HG03442 (cell line): ENCODE measurements around the gene ALDH1A3.

Experiments used
- ATAC-seq: cut with Tn5 transposase; IDR thresholded peaks from one replicate; pipeline ENCODE4 v1.9.1; 2021; ENCODE audit warnings: mild to moderate bottlenecking, moderate library complexity; ENCODE audit not compliant: unreplicated experiment

ALDH1A3 gene

DNA sequence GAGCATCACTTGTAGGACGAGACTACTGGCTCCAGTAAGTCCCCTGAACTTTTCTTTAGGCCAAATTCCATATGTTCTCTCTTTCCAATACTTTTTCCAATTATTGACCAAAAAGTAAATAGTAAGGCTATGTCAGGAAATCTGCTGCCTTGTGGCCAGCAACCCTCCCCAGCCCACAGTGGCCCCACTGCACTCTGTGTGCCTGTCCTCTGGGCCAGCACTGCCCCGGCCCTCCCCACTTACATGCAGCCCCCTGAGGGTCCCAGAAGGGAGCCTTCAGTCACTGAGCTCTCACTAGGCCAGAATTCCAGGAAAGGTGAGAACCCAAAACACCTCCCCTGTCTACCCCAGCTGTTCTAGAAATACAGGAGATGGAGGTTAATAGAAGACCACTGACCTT is 21.3 kb upstream of the ALDH1A3 start:
- no peak for ATAC-seq

DNA sequence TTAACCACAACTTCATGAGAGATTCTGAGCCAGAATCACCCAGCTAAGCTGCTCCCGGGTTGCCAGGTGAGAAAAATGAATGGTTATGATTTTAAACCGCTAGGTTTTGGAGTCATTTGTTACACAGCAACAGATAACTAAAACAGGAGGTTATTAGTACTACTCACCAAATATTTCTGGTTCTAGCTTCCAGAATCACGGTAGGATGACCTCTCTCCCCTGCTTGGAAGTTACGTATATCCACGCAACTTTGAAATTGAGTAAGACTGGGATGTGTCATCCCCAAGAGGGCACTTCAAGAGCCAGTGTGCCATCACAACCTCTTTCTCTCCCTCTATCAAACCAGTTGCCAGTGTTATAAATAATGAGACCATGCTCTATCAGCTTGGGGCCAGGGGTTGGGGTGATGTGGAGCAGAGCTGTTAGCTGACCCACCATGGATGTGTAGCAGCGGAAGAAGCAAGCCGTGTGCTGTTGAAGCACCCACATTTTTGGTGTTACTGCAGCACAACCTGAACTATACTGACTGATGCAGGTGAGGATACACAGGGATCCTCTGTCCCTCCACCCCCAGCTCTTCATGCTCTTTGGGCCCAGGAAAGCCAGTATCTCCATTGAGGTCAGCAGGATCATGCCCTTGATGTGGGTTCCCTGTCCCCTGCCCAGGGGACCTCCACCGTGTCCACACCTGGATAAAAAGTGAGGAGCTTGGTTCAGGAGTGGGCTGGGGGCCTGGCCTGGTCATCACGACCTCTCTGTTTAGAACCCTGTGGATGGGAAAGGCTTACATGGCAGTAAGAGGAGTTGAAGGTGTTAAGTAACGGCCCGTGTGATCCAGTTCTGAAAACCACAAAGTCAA is 19.4 kb upstream of the ALDH1A3 start:
- ATAC-seq: no peak

DNA sequence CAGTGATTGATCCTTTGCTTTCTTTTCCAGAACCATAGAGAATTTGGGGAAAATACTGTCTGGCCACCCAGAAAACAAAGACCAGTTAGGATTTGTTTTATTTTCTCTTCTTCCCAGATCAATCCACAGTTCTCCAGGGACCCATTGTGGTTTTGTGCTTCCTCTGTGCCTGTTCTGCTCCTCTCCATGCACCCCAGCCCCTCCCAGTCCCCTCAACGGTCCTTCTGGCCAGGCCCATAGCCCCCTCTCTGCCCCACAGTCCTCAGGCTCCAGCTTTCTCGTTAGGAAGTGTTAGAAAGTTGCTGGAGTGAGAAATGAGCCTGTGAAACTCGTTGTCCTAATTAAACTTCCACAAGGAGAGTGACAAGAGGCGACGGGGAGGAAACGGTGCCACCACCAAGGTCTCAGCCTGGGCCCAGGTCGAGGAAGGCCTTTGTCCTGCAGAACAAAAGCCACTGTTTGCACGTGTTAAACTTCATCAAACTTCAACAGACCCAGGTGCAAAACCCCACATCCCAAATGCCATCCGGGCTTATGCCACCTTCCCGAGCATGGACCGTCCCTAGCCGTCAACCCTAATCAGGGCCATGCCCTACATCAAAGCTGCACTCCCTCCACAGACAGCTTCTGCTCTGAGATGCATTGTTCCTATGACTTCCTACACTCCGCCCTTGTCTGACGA is 18.7 kb upstream of the ALDH1A3 start:
- ATAC-seq: no peak

DNA sequence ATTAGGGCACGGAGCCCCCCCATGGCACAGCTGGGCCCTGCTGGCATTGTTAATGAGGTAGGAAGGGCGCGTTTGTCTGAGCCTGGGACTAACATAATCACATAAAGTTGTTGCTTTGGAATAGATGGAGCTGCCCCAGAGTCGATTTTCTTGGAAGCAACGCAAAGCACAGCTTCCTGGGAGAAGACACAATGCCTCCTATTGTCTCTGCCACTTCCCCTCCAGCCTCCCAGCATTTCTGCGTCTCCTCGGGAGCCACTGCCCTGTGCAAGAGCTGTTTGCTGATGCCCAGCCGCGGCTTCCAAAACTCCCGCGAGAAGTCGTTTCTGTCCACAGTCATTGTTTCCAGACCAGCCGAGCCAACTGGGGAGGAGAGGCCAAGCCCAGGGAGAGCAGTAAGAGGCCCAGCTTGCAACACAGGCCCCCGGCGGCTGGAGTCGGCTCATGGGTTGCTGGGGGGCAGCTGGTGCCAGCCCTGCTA is 18.1 kb upstream of the ALDH1A3 start:
- ATAC-seq: no peak

DNA sequence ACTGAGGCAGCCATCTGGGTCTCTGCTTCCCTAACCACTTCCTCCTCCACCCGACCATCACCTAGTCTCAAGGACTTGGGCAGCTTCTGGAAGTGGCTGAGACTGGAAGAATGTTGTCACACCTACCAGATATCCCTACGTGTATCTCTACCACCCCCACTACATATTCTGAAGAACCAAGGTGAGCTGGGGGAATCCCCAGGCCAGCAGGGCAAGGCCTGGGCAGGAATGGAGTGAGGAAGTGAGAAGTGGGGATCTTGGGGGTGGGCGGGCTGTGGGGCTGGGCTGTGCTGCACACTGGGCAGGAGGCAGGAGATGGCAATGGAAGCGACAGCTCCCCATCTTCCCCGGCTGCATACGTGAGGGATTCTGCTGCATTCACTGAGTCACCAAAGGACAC is 17.5 kb upstream of the ALDH1A3 start:
- no peak for ATAC-seq

DNA sequence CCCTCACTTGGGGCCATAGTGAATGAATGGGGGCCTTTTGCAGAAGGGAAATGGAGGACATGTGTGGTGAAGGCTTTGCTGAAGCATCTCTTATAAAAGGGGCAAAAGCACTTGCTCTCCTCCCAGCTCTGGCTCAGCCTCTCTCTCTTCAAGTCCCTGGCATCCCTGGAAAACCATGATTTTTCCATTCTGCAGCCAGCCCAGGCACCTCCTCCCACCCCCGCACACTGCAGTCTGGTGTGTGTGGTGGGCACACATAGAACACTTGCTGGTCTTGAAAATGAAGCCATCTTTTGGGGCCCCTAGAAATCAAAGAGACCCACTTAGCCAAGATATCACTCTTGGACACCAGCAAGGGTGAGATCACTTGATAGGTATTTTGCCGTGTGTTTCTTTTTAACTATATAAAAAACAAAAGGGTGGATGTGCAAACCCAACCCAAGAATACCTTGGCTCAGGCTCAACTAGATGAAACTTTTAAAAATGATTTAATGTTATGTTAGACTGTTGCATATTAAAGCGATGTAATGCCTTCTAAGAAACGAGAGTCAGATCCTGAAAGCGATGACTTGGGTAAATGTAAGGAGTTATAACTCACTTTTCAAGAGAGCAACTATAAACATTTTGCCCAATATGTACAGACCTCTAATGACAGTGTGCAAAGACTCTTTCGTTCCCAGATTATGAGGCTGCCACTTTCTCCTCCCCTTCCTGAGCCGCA is 16.4 kb upstream of the ALDH1A3 start:
- no peak for ATAC-seq

DNA sequence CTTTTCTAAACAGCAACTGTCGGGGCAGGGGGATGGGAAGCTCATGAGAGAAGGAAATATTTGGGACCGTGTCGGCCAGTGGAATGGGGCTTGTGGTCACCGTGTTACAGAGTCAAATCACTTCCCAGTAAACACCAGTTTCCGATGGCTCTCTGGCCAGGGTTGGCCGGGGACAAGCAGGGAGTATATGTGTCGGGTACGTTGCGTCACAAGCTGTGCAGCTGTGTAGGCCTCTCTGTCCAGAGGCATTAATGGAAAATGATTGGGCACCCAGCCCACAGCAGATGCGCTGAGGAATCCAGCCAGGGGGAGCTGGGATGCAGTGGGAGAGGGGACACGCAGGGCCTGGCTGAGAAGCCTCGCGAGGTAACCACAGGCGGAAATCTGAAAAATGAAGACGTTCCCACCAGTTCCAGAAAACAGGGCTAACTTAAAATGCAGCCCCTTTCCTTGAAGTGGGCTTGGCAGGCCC is 15.8 kb upstream of the ALDH1A3 start:
- no peak for ATAC-seq

DNA sequence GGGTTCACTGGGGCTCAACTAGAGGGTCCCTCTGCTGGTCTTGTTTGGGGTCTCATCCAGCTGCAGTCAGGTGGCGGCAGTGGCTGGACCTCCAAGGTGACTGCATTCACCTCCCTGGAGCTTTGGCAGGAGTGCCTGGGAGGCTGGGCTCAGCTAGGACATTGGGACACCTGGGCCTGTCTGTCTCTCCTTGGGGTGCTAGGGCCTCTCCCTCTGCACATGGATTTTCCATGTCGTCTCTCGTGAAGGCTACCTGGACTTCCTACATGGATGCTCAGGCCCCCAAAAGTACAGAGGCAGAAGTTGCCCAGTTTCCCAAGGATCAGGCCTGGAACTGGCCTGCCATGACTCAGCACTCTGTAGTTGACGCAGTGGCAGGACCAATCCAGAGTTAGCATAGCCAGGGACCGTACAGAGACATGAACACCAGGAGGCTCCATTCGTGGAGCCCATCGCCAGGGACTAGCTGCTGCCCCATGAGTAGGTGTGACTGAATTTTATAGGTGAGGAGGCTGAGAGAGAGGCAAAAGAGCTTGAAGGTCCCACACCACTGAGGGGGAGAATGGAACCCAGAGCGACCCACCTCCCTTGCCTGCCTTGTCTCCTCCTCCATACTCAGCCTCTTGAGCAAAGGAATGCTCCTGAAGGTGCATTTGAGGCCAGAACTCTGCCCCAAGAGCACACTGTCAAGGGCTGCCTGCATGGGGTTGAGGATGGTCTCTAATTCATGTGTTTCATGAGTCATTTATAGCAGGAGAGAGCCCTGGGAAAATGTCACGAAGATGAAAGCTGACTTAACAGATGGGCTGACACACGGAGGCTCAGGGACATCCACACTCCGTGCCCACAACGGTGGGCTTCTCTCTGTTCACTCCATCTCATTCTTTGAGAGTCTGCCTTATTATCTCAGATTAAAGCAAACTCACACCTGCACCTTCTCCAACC is 13.0 kb upstream of the ALDH1A3 start:
- ATAC-seq: no peak

DNA sequence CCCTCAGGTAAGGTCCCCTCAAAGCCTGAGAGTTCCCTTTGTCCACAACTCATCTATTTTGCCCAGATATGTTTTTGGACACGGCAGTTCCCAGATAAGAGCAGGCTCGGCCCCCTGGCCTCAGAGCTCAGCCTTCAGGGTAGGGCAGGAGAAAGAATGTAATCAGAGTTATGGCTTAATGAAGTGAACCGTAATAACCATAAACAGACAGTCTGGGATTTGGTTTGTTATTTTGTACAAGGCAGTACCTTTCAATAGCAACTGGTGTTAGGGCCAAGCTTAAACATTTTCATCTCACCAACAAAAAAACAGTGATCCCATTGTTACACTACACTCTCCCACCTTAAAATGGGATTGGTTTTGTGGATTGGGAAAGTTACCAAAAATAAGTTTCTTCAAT is 12.2 kb upstream of the ALDH1A3 start:
- ATAC-seq: no peak

DNA sequence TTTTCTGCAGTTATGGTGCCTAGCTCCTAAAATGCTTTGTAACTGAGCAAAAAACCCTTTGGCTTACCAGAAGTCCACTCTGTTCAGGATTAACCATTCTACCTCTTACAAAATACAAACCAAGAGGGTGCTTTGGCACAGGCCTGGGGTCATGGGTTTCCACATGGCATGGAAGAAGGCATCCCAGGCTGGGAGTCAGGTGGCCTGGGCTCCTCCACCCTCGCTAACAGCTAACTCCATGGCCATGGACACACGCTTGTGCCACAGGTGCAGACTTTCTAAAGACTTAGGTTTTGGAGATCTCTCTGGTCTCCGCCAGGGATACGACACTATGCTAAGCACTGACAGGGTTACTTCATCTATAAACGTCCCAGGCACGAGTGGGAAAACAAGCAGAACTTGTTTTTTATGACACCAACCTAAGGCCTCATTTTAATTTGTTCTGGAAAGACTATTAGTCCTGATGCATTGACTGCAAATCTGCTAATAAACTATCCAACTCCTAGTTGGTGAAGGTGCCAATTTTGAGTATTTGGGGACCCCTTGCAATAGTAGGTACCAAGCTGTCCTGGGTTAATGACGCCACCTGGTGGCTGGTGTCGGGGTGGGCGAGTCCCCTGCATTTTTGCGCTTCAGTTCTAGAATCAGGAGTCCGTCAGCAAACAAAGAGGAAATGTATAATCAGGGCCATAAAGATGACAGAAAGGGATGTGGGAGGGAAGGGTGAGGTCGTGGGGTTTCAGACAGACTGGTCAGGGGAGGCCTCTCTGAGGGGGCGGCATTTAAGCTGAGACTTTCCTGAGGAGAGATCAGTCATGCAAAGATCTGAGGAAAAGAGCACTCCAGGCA is 10.3 kb upstream of the ALDH1A3 start:
- no peak for ATAC-seq

DNA sequence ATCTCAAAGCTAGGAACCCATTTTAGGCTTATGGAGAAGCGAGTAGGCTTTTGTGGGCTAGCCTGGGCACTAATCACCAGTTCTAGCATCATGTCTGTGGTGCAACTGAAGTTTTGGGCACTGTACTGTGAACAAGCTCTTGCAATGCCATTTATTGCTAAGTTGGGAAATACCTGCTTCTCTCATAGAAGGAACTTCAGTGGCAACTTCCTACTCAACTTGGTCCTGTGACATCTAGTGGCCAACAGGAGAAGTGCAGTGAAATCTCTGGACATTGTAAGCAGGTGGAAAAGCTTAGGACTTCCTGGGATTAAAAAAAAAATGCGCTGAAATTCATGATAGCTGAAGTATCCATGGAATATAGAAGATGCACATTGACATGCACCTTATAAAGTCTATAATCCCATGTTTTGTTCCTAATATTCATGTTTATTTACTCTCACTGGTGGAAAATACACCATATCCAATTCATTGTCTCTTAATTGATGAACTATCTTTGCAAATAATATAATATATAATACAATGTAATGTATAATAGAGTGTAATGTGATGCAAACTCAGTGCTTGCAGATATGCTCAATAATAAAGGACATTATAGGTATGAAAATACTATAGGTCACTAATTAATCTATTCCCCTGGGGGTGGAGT is 6.5 kb upstream of the ALDH1A3 start:
- ATAC-seq: peak; percentile 63

DNA sequence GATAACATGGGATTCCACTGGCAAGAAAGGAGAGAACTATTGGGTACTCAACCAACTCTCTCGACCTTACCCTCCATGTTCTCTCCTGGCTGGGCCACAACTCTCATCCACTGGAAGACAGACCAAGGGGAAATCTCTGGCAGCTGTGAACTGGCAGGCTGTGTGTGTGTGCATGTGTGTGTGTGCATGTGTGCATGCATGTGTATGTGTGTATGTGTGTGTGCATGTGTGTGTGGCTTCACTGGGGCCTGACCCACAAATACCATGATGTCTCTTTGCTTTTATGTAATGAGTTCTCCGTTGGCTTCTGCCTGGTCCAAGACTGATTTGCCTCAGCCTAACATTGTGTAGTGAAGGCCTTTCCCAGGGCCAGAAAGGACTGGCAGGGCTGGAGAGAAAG is 4.1 kb upstream of the ALDH1A3 start:
- no peak for ATAC-seq

DNA sequence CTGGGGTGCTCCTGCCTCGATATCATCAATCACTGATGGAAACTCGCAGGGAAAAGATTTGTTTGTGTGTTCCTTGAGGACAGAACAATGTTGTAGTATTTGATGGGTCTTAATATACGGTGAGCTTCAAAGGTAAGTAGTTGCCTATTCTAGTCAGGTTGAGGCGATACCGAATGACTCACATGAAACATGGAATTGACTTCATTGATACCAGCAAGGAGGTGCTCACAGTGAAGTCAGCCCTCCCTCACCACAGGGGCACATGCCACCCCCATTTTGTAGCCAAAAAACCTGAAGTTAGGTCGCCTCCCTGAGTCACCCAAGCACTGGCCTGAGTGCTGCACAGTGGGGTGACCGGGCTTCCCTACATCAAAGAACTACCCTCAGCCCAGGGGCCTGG is 3.7 kb upstream of the ALDH1A3 start:
- ATAC-seq: no peak

DNA sequence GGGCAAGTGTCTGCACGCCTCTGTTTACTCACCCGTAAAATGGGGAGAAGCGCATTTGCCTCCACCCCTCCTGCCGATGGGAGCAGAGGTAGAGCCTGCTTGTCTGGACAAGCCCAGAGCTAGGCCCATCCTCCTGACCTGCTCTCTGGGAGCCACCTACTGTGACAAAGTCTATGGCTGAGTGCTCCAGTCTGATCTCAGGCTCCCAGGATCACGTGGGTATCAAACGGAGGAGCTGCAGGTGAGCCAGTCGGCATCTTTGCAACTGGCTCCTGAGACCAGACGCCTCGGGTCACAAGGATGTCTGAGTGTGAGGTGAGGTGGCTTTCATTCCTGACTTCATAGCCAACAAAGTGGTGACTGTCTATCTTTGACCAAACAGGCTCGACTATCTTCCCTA is 2.1 kb upstream of the ALDH1A3 start:
- ATAC-seq: no peak

DNA sequence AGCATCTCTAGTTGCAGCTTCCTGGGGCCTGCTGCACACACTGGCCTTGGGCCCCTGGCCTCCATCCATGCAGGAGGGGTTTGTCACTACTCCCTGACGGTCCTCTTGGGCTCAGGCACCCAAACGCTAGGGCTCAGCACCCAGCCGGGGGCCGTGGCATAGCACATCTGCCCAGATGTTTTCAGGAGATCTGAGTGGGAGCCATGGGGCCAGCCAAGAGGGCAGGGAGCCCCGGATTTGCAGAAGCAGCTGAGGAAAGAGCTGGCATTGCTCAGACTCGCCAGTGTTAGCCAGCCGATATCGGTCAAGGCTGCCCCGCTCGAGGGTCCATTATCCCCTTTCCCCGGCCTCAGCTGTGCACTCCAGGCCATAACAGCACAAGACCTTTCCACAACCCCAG is 1.5 kb upstream of the ALDH1A3 start:
- ATAC-seq: no peak

DNA sequence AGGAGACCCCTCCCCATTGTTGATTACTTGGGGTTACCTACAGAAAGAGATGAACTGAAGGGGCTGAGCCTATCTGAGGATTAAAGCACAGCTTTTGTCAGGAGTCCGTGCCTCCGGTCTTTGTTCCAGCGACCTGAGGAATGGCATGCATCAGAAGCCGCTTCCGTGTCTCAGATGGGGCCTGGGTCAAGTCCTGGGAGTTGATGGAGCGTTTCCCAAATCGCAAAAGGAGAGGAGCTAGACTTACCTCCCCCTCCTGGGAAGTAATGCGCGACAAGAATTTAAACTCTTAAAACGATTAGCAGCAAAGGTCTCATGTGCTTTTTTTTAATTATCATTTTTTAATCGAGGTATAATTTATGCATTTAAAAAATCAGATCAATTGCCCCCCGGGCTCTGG is 983 bp upstream of the ALDH1A3 start:
- ATAC-seq: no peak

DNA sequence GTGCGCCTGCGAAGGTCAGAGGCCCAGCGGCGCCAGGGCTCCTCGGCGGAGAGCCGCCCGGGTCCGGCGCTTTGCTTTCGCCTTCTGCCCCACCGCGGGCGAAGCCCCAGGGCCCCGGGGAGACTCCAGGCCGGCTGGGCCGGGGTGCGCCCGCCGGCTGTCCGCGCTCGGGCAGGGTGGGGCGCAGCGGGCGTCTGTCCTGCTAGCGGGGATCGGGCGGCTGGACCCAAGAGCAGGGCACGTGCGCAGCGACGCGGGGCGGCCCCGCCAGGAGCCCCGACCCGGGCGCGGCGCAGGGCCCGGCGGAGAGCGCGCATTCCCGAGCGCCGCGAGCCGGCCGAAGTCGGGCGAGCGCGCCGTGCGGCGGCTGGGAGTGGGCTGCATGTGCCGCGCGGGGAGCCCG is 569 bp upstream of the ALDH1A3 start:
- no peak for ATAC-seq

DNA sequence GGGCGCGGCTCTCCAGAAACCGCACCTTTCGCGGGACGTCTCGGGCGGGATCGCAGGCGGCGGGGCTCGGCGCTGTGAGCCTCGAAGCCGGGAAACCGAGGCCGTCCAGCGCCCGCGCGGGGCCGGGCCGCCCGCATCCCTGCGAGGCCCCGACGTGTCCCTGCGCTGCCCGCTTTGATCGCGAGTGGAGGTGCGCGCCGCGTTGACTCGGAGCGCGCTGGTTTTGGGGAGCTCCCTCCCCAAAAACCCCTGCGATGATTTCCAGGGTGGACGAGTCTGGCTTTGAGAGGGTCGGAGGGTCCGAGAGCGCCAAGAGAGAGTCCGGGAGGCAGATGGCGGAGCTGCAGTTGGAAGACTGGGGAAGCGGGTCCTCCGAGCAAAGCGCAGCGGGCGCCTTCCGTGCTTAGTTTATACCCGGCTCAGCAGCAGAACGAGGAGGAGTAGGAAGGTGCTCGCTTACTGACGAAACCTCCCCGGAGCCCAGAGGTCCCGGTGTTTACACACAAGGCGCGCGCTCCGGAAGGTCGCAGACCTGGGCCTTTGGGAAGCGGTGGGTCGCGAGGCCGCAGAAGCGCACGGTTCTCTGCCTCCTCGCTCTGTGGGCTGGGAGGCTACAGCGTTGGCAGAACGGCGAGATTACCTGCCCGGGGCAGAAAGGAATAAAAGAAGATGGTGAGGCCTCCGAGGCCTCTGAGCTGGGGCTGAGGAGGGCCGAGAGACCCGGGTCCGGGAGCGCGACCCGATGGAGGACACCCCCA is 687 bp downstream of the ALDH1A3 start:
- ATAC-seq: no peak
